ENCODE results near the gene ZNF836.

GRCh38 chr19:52148256-52148655 lies 23.2 kb downstream of the ZNF836 start:
- TF ChIP-seq CHD4 (IDR thresholded peaks at IDR 0.05; ENCODE audit: insufficient read depth, insufficient replicate concordance, low read depth, low read length, poor library complexity, severe bottlenecking), result no peak
- no peak for TF ChIP-seq NFIC (IDR thresholded peaks at IDR 0.05)
- TF ChIP-seq CTCF (IDR thresholded peaks at IDR 0.05 in 2 of 3, conservative IDR thresholded peaks at IDR 0.05 in 1 of 3; ENCODE audit: insufficient read depth in 2 of 3, low read depth in 1 of 3, low read length in 3 of 3), result no peak
- no peak for TF ChIP-seq PCBP1 (IDR thresholded peaks at IDR 0.05; ENCODE audit: low read depth, low read length, poor library complexity, severe bottlenecking)
- no peak for TF ChIP-seq MAFG (tag; conservative IDR thresholded peaks at IDR 0.05)
- TF ChIP-seq EP400 (IDR thresholded peaks at IDR 0.05), result no peak
- no peak for TF ChIP-seq EZH2 (IDR thresholded peaks at IDR 0.05; ENCODE audit: borderline replicate concordance, low read depth, low read length)

Measured in K562 (cell line).